Left renal pelvis (tissue), 4 donors: ENCODE data around the gene MMS22L. TPM values are rescaled to one million over a fixed set of nuclear protein-coding genes. Genes with fewer than 3 reads are reported as not detected.
"Not testable (repeated sequence)": the region's sequence is repeated elsewhere in the genome, so short reads cannot be mapped to it uniquely, and the experiment has no call there.

Experiments
- DNase-seq, 4 donors: peaks; one replicate each; pipeline ENCODE4 v3.0.0-alpha.2; 2013; ENCODE audit warnings: low read depth in 4 of 4, low spot score in 3 of 4
- polyA plus RNA-seq, 4 donors: library from polyadenylated mRNA; unstranded; fragments of 120-200 nt; gene quantifications; one replicate each; pipeline ENCODE4 v1.2.1, GENCODE V29; 2013; ENCODE audit not compliant: insufficient read length in 4 of 4

MMS22L gene
- polyA plus RNA-seq, 4 donors, result 11.3 to 13.0 (median 11.9) TPM

DNA sequence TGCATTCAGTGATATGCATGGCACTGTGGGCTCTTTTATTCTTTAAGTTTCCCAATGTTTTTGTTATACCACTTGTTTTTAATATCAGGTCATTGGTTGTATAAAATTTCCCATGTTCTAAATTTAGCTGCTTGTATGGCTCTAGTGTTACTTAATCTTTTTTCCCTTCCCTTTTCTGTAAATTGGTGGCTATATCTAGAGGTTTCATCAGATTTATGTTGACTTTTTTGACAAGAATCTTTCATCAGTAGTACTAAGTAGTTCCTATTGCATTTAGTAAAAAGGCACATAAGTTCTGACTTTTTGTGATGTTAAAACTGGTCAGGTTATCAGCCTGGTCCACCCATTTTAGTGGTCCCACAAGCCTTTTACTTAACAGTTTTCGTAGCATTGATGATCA lies 51.1 kb downstream of the MMS22L start:
- no peak for DNase-seq

DNA sequence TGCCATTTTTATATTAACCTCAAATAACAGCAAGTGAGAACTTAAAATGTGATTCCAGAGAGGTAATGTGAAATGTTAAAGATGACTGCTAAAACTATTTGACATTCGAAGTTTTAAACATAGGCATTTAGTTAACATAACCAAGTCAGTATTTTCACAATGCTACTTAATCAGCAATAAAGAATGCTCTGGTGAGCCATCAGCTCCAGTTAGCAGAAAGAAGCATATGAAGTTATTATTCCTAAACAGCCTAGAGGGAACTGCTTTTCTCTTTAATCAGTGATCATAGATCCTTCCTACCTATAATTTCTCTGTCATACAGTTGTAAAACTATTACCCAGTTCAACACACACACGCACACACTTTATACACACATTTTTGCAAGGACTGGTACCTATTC lies 60.1 kb downstream of the MMS22L start:
- no peak for DNase-seq

GRCh38 chr6:97218912-97219311 lies 64.1 kb downstream of the MMS22L start:
- DNase-seq, result no peak

DNA sequence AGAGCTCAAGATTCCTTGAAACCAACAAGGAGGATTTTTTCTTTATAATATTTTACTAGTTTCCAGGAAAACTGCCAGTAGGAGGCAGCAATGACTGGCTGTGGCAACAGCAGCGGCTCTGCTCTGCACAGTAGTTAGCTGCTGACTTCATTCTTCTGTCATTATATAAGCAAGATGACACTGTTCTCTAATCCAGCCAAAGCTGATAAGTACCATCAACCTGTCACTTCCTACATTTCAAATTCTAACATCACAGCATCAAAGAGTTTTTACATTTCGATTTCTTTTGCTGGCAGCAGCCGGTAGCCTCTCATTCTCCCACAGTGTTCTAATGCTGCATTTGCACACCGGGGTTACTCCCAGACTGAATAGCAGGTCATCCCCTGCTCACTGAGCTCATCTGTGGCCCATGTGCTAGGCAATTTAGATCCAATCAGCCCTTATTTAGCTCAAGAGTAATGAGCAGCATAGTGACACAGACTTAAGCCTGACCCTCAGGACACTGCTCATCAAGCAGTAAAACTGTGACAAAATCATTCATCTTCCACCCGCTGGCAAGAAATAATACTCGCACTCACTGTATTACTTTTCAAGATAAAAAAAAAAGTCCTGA lies 67.8 kb downstream of the MMS22L start:
- DNase-seq, result peak in 3 of 4 donors; percentile 3 to 6 (median 4)

GRCh38 chr6:97214671-97215070 lies 68.3 kb downstream of the MMS22L start:
- no peak for DNase-seq

DNA sequence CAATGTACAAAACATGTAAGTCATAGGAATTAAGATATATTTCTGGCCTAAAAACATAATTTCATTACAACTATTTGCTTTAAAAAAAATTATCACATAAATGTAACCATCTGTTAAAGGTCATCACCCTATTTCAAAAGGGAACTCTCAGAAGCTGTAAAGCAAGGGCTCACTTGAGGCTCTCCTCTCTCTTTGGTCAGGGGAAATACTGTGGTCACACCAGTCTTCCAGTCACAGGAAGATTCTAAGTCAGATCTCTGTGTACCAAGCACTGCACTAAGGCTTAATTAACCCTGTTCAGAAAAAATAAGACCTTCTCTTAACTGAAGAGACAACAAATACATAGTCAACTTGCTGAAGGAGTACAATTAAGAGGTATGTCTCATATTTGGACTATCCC lies 75.6 kb downstream of the MMS22L start:
- DNase-seq, result no peak

DNA sequence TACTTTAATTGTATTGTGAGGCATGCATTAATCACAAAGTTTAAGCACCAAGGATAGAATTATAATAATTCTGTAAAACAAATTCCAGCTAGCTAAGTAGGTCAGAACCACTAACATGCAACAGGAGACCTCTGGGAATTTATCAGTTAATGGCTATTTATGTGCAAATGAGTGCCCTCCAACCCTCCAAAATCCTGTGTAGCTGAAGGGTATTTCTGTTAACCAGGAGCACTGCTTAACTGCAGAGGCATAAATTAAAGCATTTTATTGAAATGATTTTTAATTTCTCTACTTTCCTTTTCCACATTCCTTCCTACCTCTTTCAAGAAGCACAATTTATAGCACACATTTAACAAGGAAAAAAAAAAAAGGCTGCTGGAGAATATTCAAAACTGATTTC lies 77.0 kb downstream of the MMS22L start:
- DNase-seq, result no peak

DNA sequence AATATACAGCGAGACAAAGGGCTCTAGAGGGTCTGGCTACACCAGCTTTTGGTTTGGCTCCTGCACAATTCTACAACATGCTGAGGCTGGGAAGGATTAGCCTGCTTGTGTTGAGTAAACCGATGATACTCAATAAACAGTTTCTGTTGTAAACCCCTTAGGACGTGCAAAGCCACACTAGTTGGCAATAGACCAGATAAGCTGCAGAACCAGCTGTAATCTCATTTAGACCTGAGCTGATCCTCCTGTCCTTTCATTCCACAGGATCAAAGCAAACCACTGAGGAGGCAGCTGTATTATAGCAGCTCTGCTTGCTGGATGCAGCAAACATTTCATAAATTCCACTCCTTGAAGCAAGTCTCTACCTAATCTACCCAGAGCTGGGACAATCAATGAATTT lies 79.7 kb downstream of the MMS22L start:
- no peak for DNase-seq

DNA sequence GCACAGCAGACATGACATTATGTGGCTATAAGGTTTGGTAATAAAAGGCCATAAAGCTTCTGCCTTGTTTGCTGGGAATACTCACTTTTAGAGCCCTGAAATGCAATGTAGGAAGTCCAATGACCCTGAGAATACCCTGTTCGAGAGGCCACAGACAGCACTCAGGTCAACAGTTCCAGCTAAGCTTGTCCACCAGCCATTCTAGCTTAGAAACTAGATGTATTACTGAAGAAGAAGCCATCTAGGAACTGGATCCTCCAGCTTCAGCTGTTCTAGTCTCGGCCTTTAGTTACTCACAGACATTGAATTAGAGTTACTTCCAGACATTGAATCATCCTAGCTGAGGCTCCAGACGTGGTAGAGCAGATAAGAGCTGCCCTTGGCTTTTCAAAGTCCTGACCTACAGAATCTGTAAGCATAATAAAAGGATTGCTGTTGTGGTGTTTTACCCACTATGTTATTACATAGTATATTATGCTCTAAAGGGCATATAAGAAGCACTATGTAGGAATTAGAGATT lies 84.9 kb downstream of the MMS22L start:
- DNase-seq, result no peak

GRCh38 chr6:97195117-97195516 lies 87.9 kb downstream of the MMS22L start:
- no peak for DNase-seq

DNA sequence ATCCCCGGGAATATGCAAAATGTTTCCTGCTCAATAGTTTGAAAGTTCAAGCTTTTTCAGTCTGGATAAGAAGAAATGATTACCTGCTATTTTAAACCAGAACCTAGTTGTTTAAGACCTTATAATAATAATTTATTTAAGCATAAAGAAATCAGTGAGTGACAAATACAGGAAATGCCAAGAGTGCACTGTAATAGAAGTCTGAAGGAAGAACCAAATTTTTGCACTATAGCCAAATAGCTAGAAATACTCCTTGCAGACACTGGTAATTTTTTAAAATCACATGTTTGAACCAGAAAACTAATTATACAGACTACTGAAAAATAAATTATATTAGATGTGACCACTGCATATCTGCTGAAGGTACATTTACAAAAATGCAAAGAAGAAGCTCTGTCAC lies 93.2 kb downstream of the MMS22L start:
- no peak for DNase-seq

GRCh38 chr6:97187951-97188350 lies 95.1 kb downstream of the MMS22L start:
- DNase-seq, result no peak

DNA sequence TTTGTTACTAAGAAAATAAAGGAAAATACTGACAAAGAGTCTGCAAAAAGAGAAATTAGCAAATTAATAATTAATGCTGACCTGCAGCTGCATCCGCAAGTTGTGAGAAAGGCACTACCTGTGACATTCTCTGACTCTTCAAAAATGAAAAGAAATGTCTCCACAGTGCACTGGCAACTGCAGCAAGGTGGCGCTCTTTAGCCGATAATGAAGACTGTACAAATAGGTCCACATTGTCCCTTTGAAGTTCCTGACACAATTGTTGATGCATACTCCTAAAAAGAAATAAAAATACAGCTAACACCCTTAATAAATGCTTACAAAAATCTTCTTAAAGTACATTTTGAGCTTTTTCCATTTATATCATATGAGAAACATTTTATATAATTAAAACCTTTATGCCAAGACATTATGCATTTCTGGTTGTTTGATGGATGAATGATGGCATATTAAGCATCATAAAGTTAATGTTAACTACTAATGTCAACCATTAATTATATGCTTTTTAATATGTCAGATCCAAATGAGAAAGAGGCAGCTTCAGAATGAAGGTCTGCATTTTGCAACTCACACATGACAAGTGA lies 96.5 kb downstream of the MMS22L start:
- peak; percentile 18 to 46 (median 30) for DNase-seq

DNA sequence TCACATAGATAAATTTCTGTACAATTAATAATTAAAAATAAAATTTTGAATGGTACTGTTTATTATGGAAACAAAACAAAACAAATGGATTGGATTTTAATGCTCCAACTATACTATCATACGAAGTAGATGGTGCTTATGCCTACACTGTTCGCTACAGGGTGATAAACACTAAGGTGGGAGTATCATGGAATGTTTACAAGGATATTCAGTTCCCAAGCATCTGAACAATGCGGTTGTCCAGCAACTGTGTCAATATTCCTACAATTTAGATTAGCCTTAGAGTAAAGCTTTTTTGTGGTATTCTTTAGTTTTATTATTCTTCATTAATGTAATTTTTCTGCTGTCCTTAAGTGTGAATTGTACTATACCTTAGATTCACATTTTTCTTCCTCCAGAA lies 105.1 kb downstream of the MMS22L start:
- DNase-seq, result peak in 1 of 4 donors; percentile 8

GRCh38 chr6:97176468-97176867 lies 106.5 kb downstream of the MMS22L start:
- DNase-seq, result no peak

- no peak for DNase-seq
Measured at GRCh38 chr6:97175806-97176205, 107.2 kb downstream of the MMS22L start.

DNA sequence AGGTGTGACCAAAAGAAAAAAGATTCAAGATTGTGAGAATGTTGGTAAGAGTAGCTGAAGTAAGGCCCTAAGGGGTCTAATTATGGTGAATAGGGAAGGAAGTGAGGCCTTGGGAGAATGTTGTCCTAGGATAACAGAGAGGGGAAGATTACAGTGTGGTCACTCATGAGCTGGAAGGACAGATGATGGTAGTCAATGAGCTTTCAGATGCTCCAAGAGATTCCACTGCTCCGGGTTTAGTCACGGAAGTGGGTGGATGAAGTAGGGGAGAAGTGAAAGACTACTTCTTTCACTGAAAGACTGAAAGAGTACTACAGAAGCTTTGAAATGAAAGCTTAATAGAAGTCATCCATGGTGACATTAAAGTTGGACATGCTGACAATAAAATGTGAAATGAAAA lies 108.5 kb downstream of the MMS22L start:
- no peak for DNase-seq

GRCh38 chr6:97160280-97160679 lies 122.7 kb downstream of the MMS22L start:
- DNase-seq, result no peak

DNA sequence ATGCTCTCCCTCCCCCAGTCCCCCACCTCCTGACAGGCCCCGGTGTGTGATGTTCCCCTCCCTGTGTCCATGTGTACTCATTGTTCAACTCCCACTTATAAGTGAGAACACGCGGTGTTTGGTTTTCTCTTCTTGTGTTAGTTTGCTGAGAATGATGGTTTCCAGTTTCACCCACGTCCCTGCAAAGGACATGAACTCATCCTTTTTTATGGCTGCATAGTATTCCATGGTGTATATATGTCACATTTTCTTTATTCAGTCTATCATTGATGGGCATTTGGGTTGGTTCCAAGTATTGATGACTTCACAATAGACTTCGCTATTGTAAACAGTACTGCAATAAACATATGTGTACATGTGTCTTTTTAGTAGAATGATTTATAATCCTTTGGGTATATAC lies 127.6 kb downstream of the MMS22L start:
- not testable (repeated sequence) for DNase-seq

DNA sequence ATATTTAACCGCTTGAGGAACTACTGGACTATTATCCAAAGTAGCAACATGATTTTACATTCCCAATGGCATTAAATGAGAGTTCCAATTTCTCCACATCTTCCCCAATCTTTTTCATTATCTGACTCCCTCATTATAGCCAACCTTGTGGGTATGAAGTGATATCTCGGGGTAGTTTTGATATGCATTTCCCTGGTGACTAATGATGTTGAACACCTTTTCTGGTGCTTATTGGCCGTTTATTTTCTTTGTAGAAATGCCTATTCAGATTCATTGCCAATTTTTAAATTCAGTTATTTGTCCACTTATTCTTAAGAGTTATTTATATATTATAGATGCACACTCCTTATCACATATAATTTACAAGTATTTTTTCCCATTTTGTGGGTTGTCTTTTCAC lies 129.0 kb downstream of the MMS22L start:
- DNase-seq, result no peak

DNA sequence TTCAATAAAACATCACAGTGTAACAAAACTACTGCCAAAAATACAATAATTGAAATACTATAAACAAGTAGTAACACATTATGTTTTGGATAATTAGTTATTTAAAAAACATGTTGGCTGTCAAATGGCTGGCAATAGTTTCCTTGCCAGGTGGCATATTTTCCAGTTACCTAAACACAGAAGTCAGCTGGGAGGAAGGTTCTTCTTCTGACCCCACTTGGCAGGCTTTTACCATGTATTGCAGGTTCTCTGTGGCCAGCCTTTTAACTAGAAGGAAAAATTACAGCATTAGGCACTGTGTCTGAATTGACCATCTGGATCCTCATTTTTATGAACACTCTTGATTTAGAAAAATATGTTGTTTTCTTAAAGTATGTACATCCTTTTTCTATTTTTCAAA lies 131.4 kb downstream of the MMS22L start:
- no peak for DNase-seq

DNA sequence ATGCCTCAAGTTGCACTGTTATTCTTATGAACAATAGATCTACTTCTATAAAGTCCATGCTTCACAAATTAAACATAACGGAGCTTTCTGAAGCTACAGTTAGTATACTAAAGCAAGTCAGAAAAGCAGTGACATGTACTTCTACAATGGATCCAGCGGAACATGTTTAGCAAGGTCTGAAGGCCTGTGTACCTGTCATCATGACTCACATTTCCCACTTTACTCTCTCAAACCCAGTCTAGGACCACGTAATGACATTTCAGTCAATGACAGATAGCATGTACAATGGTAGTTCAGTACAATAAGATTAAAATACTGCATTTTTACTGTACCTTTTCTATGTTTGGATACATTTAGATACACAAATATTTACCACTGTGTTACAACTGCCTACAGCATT lies 132.1 kb downstream of the MMS22L start:
- no peak for DNase-seq

- no peak for DNase-seq
Measured at GRCh38 chr6:97147421-97147820, 135.6 kb downstream of the MMS22L start.
